Measurements from ENCODE around the gene GABRA5.

DNA sequence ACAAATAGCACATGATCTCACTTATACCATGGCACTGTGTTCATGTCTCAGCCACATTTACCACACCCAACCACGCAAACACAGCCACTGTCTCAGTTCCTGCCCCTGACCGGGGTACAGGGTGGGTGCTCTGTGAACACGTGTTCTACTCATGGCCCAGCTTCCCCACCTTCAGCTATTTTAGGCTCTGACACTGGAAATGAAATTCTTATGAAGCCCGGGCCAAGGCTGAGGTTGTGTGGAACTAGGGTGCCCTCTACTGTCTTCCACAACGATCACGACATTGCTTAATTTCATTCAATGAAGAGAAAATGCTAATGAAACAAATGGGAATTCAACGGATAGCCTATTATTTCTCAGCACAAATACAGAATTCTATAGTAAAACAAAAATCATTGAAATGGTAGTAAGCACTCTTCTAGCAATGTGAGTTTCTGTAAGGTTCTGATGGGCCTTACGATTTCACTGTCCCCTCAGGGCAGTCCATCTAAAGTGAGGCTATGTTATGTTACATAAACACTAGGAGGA, 2.1 kb upstream of the GABRA5 start:
- TF ChIP-seq, protein P1, sequence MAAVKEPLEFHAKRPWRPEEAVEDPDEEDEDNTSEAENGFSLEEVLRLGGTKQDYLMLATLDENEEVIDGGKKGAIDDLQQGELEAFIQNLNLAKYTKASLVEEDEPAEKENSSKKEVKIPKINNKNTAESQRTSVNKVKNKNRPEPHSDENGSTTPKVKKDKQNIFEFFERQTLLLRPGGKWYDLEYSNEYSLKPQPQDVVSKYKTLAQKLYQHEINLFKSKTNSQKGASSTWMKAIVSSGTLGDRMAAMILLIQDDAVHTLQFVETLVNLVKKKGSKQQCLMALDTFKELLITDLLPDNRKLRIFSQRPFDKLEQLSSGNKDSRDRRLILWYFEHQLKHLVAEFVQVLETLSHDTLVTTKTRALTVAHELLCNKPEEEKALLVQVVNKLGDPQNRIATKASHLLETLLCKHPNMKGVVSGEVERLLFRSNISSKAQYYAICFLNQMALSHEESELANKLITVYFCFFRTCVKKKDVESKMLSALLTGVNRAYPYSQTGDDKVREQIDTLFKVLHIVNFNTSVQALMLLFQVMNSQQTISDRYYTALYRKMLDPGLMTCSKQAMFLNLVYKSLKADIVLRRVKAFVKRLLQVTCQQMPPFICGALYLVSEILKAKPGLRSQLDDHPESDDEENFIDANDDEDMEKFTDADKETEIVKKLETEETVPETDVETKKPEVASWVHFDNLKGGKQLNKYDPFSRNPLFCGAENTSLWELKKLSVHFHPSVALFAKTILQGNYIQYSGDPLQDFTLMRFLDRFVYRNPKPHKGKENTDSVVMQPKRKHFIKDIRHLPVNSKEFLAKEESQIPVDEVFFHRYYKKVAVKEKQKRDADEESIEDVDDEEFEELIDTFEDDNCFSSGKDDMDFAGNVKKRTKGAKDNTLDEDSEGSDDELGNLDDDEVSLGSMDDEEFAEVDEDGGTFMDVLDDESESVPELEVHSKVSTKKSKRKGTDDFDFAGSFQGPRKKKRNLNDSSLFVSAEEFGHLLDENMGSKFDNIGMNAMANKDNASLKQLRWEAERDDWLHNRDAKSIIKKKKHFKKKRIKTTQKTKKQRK (IDR thresholded peaks at IDR 0.05; ENCODE audit: low read depth, low read length), result no peak
- TF ChIP-seq NR2C1 (IDR thresholded peaks at IDR 0.05) (no peak), CBX3 (IDR thresholded peaks at IDR 0.05; ENCODE audit: borderline replicate concordance, low read depth) (no peak), NRF1 (conservative IDR thresholded peaks at IDR 0.05; ENCODE audit: low read depth, low read length) (no peak)
- TF ChIP-seq, protein P2, sequence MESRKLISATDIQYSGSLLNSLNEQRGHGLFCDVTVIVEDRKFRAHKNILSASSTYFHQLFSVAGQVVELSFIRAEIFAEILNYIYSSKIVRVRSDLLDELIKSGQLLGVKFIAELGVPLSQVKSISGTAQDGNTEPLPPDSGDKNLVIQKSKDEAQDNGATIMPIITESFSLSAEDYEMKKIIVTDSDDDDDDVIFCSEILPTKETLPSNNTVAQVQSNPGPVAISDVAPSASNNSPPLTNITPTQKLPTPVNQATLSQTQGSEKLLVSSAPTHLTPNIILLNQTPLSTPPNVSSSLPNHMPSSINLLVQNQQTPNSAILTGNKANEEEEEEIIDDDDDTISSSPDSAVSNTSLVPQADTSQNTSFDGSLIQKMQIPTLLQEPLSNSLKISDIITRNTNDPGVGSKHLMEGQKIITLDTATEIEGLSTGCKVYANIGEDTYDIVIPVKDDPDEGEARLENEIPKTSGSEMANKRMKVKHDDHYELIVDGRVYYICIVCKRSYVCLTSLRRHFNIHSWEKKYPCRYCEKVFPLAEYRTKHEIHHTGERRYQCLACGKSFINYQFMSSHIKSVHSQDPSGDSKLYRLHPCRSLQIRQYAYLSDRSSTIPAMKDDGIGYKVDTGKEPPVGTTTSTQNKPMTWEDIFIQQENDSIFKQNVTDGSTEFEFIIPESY (IDR thresholded peaks at IDR 0.05), result no peak
- TF ChIP-seq, protein P3, sequence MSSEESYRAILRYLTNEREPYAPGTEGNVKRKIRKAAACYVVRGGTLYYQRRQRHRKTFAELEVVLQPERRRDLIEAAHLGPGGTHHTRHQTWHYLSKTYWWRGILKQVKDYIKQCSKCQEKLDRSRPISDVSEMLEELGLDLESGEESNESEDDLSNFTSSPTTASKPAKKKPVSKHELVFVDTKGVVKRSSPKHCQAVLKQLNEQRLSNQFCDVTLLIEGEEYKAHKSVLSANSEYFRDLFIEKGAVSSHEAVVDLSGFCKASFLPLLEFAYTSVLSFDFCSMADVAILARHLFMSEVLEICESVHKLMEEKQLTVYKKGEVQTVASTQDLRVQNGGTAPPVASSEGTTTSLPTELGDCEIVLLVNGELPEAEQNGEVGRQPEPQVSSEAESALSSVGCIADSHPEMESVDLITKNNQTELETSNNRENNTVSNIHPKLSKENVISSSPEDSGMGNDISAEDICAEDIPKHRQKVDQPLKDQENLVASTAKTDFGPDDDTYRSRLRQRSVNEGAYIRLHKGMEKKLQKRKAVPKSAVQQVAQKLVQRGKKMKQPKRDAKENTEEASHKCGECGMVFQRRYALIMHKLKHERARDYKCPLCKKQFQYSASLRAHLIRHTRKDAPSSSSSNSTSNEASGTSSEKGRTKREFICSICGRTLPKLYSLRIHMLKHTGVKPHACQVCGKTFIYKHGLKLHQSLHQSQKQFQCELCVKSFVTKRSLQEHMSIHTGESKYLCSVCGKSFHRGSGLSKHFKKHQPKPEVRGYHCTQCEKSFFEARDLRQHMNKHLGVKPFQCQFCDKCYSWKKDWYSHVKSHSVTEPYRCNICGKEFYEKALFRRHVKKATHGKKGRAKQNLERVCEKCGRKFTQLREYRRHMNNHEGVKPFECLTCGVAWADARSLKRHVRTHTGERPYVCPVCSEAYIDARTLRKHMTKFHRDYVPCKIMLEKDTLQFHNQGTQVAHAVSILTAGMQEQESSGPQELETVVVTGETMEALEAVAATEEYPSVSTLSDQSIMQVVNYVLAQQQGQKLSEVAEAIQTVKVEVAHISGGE (CRISPR knock-in tag; IDR thresholded peaks at IDR 0.05), result no peak

Data from GM12878 (cell line).